ENCODE measurements around the gene PRPF6.

PRPF6 gene

DNA sequence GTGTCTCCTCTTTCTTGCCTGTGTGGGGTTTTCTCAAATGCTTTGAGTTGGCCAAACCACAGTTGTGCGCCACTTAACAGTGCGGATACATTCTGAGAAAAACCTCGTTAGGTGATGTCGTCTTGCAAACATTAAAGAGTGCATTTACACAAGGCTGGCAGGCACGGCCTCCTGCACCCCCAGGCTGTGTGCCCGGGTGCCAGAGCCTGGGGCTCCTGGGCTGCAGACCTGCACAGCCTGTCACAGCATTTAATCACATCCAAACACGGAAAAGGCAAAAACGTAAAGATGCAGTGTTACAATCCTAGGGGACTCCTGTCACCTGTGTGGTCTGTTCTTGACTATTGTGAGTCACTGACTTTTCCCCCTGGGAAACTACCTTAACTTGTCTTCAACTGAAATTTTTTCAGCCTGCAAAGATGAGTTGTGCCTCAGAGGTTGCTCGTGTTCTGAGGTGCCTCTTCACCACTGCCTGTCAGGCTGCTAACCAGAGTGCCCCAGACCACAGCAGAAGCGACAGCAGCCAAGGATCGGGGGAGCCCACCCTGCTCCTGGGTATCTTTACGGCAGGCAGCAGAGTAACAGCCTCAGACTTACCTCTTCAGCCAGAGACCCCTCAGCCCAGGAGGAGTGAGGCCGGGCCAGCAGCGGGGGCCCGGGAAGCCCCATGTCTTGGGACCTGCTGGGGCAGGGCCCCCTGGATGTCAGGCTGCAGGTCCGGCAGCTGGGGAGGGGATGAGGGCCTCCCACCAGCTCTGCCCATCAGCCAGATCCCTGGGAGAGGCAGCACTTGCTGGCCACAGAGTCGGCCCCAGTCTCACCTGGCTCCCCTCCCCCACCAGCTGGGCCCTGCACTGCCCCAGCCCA lies 54.4 kb downstream of the PRPF6 start:
- H3K4me3 ChIP-seq (ENCODE audit: low read depth, low read length): no peak overlapping the region
- DNase-seq (ENCODE audit: low read depth): no peak
- TF ChIP-seq, protein P1, sequence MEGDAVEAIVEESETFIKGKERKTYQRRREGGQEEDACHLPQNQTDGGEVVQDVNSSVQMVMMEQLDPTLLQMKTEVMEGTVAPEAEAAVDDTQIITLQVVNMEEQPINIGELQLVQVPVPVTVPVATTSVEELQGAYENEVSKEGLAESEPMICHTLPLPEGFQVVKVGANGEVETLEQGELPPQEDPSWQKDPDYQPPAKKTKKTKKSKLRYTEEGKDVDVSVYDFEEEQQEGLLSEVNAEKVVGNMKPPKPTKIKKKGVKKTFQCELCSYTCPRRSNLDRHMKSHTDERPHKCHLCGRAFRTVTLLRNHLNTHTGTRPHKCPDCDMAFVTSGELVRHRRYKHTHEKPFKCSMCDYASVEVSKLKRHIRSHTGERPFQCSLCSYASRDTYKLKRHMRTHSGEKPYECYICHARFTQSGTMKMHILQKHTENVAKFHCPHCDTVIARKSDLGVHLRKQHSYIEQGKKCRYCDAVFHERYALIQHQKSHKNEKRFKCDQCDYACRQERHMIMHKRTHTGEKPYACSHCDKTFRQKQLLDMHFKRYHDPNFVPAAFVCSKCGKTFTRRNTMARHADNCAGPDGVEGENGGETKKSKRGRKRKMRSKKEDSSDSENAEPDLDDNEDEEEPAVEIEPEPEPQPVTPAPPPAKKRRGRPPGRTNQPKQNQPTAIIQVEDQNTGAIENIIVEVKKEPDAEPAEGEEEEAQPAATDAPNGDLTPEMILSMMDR (IDR thresholded peaks at IDR 0.05; ENCODE audit: control insufficient read depth, extremely low read depth, insufficient read depth): no peak

DNA sequence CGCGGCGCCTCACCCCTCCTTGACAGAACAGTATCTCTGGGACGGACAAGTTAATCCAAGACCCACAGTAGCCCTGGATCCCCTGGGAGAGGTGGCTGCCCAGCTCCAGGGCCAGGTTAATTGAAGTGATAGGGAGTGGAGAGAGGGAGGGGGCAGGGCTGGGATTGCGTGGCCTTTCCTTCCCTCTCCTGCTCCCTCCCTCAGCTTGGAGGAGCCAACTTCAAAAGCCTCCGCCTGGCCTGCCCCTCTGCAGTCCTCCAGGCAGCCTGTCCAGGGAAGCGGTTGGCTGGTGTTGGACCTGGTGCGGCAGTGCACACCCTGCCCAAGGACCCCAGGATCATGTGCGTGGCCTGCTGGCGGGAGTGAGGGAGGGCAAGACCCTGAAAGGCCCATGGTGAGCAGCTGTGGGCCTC lies 55.0 kb downstream of the PRPF6 start, which contains the start of gene C20orf204:
Gene C20orf204, plus strand, starts transcription at position 250 of the 413 bp plus-strand sequence. Its CDS starts 142 bp downstream, at position 392.
- no peak for DNase-seq (ENCODE audit: low read depth)
- H3K4me3 ChIP-seq (ENCODE audit: low read depth, low read length): no peak within 1 kb of the TSS
- TF ChIP-seq, protein P1 (IDR thresholded peaks at IDR 0.05; ENCODE audit: control insufficient read depth, extremely low read depth, insufficient read depth): no peak

DNA sequence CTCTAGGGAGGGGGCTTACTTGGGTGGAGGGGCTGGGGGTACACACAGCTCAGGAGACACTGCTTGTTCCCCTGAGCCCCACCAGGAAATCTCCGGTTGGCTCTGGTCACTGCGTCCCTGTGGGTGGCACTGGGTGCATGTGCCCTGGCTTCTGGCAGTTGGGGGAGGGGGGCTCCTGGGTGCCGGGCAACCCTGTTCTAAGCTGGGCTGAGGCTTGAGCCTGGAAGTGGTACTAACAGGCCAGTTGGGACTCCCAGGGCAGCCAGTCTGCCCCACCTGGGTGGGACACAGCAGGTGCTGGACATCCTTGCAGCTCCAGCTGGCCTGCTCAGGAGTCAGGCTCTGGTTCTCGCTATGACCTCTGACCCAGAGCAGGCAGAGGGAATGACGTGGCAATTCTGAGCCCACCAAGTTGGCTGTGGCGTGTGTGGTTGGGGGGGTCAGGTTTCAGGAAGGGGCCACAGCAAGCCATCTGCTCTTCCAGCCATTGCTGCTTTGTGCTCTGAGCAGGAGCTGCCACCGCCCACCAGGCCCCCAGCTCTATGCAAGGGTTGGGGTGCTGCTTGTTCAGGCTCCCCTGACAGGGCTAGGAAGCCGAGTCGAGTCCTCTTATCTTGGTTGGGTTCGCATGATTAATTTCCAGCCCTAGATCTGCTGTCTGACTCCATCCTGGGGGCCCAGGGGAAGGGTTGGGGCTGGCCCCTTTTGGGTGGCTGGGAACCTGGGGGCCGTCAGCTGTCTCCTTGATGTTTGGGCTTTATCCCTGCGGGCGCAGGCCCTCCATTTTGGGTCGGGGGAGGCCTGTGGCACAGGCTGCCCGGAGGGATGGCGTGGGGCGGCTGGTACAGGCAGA lies 55.6 kb downstream of the PRPF6 start:
- TF ChIP-seq, protein P1 (IDR thresholded peaks at IDR 0.05; ENCODE audit: control insufficient read depth, extremely low read depth, insufficient read depth): no peak
- no peak for DNase-seq (ENCODE audit: low read depth)
- H3K4me3 ChIP-seq (ENCODE audit: low read depth, low read length): no peak overlapping the region

DNA sequence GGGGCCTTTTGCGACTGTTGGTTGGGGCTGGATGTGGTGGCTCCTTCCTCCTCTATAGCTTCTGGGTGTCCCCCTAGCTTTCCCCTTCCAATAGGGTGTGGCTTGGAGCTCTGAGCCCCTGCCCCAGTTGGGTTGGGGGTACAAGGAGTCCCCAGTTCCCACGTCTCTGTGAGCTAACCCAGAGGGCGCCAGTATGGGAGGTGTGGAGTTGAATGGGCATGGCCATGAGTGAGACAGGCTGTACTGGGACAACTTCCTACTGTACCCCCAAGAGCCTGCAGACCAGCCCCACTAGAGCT lies 56.2 kb downstream of the PRPF6 start:
- no peak overlapping the region for H3K4me3 ChIP-seq (ENCODE audit: low read depth, low read length)
- no peak for DNase-seq (ENCODE audit: low read depth)
- TF ChIP-seq, protein P1 (IDR thresholded peaks at IDR 0.05; ENCODE audit: control insufficient read depth, extremely low read depth, insufficient read depth): no peak

DNA sequence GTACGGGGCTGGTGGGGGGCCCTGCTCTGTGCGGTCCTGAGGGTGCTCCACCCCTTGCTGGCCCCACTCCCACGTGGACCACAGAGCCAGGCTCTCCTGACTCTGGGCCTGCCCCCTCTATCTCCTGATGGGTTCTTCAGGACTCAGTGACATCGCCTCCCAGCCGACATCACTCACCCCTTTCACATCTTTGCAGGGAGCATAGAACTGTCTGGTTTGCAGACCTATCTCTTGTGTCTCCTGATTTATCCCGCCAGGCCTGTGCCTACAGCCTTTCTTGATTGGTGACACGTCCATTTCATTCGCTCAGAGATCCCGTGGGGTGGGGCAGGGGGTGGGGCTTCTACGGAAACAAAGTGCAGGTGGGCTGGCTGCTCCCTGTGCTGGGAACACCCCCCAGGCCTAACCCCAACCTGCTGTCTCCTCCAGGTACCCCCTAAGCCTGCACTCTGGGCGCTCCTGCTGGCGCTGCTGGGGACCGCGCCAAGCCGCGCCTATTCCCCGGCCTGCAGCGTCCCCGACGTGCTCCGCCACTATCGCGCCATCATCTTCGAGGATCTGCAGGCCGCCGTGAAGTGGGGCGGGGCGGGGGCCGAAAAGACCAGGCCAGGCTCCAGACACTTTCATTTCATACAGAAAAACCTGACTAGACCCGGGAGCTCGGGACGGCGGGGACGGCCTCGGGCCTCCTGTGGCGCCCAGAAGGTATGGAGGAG lies 56.7 kb downstream of the PRPF6 start:
- no peak for DNase-seq (ENCODE audit: low read depth)
- TF ChIP-seq, protein P1 (IDR thresholded peaks at IDR 0.05; ENCODE audit: control insufficient read depth, extremely low read depth, insufficient read depth): no peak
- H3K4me3 ChIP-seq (ENCODE audit: low read depth, low read length): no peak overlapping the region

DNA sequence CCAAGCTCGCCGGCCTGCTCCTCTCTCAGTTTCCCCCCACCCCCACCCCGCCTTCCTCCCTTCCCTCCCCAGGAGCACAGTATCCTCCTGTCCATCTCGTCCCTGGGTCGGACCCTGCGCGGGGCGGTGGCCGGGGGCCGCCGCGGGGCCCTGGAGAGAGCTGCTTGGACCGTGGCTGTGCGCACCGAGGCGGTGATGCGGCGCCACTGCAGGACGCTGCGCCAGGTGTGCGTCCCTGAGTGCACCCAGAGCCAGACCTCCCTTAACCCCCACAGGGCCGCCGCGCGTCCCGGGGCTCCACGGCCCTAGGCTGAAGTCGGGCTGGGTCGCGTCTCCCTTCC lies 57.3 kb downstream of the PRPF6 start:
- no peak overlapping the region for H3K4me3 ChIP-seq (ENCODE audit: low read depth, low read length)
- TF ChIP-seq, protein P1 (IDR thresholded peaks at IDR 0.05; ENCODE audit: control insufficient read depth, extremely low read depth, insufficient read depth): peak; percentile 17; the same call in 1 of the 2 replicates
- DNase-seq (ENCODE audit: low read depth): no peak
